Measurements from ENCODE around the gene RGL1. TPM values are rescaled to one million over a fixed set of nuclear protein-coding genes. Genes with fewer than 3 reads are reported as not detected.

The RGL1 gene
- total and polyA plus RNA-seq, 3 donors from 2014 or later, result 34.3 to 58.2 (median 41.5) TPM

GRCh38 chr1:183800449-183800848, 4.5 kb upstream of the RGL1 start:
- TF ChIP-seq POLR2A (IDR thresholded peaks at IDR 0.05), result no peak
- TF ChIP-seq, protein P1, sequence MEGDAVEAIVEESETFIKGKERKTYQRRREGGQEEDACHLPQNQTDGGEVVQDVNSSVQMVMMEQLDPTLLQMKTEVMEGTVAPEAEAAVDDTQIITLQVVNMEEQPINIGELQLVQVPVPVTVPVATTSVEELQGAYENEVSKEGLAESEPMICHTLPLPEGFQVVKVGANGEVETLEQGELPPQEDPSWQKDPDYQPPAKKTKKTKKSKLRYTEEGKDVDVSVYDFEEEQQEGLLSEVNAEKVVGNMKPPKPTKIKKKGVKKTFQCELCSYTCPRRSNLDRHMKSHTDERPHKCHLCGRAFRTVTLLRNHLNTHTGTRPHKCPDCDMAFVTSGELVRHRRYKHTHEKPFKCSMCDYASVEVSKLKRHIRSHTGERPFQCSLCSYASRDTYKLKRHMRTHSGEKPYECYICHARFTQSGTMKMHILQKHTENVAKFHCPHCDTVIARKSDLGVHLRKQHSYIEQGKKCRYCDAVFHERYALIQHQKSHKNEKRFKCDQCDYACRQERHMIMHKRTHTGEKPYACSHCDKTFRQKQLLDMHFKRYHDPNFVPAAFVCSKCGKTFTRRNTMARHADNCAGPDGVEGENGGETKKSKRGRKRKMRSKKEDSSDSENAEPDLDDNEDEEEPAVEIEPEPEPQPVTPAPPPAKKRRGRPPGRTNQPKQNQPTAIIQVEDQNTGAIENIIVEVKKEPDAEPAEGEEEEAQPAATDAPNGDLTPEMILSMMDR (IDR thresholded peaks at IDR 0.05), result no peak
- no peaks in the 10 kb centered on the region for H3K4me1 ChIP-seq
- H3K27ac ChIP-seq, result no peak overlapping the region
- H3K27me3 ChIP-seq, result no peaks in the 10 kb centered on the region
- no peak for DNase-seq
- H3K9me3 ChIP-seq, result no peaks in the 10 kb centered on the region
- no peaks in the 10 kb centered on the region for H3K36me3 ChIP-seq (ENCODE audit: low read depth, missing control alignments)
- H3K4me3 ChIP-seq, result no peak overlapping the region
- intact Hi-C loops (cut with DNase I; ENCODE audit: low total_unique reads), result no loop called here
- 78 to 92% methylated on average over 1 of the region's 1 CpG for WGBS, 2 donors

GRCh38 chr1:183801649-183802048, 3.3 kb upstream of the RGL1 start:
- Histone ChIP-seq H3K9me3 (no peaks in the 10 kb centered on the region), H3K4me3 (no peak overlapping the region), H3K36me3 (ENCODE audit: low read depth, missing control alignments) (no peaks in the 10 kb centered on the region), H3K4me1 (peaks cover 3% of the 10 kb centered on the region), H3K27ac (no peak overlapping the region), H3K27me3 (no peaks in the 10 kb centered on the region)
- TF ChIP-seq, protein P1 (IDR thresholded peaks at IDR 0.05), result no peak
- no peak for TF ChIP-seq POLR2A (IDR thresholded peaks at IDR 0.05)
- no peak for DNase-seq
- WGBS, 2 donors, result 93 to 100% methylated on average over 2 of the region's 2 CpGs
- intact Hi-C loops (cut with DNase I; ENCODE audit: low total_unique reads), result no loop called here

DNA sequence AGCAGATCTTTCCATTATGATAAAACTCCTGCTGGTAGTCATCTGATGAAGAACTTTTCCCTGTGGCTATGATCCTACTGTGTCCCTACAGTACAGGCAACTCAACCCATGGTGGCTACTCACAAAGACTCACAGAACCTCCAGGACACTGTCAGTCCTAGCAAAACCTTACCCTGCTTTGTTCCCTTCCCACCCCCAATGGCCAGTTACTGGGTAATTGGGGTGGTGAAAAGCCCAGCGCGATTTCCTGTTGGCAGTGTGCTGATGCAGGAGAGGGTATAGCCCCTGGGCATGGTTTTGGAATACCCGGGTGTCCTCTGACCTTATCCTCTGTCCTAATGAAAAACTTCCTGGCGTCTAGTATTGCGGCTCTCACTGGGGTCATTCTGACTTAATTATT, 533 bp upstream of the RGL1 start:
- TF ChIP-seq, protein P1 (IDR thresholded peaks at IDR 0.05), result no peak
- TF ChIP-seq POLR2A (IDR thresholded peaks at IDR 0.05), result no peak
- WGBS, 2 donors, result 12 to 18% methylated on average over 5 of the region's 5 CpGs
- Histone ChIP-seq H3K36me3 (ENCODE audit: low read depth, missing control alignments) (no peaks in the 10 kb centered on the region), H3K4me1 (peaks cover 11% of the 10 kb centered on the region), H3K27ac (peak overlapping the region; percentile 94 to 95), H3K9me3 (no peaks in the 10 kb centered on the region), H3K4me3 (peak overlapping the region; percentile 74 to 88), H3K27me3 (no peaks in the 10 kb centered on the region)
- DNase-seq, result no peak
- intact Hi-C loops (cut with DNase I; ENCODE audit: low total_unique reads), result no loop called here

DNA sequence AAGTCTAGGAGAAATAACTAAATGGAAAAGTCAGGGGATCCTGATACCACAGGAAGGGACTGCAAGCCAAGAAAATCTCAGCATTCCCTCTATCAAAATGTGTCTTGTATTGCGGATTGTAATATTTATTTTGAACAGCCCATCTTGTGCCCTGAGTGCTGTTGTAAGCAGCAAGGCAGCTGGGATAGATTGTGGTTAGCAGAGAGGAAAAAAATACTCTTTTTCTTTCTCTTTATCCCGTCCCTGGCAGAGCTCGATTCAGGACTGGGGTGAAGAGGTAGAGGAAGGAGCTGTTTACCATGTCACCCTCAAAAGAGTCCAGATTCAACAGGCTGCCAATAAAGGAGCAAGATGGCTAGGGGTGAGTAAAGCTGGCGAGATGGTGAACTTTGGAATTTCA, 1.2 kb downstream of the RGL1 start:
- H3K4me1 ChIP-seq, result peaks cover 22% of the 10 kb centered on the region
- H3K36me3 ChIP-seq (ENCODE audit: low read depth, missing control alignments), result no peaks in the 10 kb centered on the region
- H3K27me3 ChIP-seq, result no peaks in the 10 kb centered on the region
- H3K9me3 ChIP-seq, result no peaks in the 10 kb centered on the region
- 15 to 18% methylated on average over 4 of the region's 4 CpGs for WGBS, 2 donors
- no peak for DNase-seq
- intact Hi-C loops (cut with DNase I; ENCODE audit: low total_unique reads), result no loop called here
- no peak for TF ChIP-seq POLR2A (IDR thresholded peaks at IDR 0.05)
- TF ChIP-seq, protein P1 (IDR thresholded peaks at IDR 0.05), result no peak
- H3K27ac ChIP-seq, result peak overlapping the region; percentile 94 to 95
- H3K4me3 ChIP-seq, result peak overlapping the region; percentile 74 to 88

DNA sequence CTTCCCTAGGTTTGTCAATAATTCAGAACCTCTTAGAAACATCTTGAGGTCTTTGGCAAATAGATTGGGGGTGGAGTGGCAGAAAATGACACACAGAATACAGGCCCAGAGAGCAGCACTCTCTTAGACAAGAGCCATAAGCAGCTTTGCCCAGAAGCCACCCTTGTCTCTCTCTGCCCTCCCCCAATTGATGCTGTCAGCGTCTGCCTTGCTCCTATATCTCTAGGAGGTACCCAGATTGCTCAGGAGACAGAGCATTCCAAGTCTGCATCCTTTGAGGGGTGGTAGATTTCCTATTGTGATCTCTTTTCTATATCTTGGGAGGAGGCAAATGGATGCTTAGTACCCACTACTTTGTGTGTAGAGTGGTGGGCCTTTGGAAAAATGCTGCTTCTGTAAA, 1.8 kb downstream of the RGL1 start:
- H3K4me3 ChIP-seq, result peak overlapping the region; percentile 74 to 88

More for the DNA sequence above, 1.8 kb downstream of the RGL1 start:
- whole genome bisulfite sequencing, 2 donors, result 20 to 36% methylated on average over 1 of the region's 1 CpG
- intact Hi-C loops (cut with DNase I; ENCODE audit: low total_unique reads), result no loop called here
- Histone ChIP-seq H3K4me1 (peaks cover 22% of the 10 kb centered on the region), H3K27me3 (no peaks in the 10 kb centered on the region), H3K9me3 (no peaks in the 10 kb centered on the region), H3K27ac (peak overlapping the region; percentile 94 to 95), H3K36me3 (ENCODE audit: low read depth, missing control alignments) (no peaks in the 10 kb centered on the region)
- TF ChIP-seq, protein P1 (IDR thresholded peaks at IDR 0.05), result no peak
- no peak for DNase-seq
